SU-DHL-6 (cell line): ENCODE results near the gene CRYGN.

ENCODE experiments used
- H2AFZ ChIP-seq: fragments of 200-600 bp; sonication (generic); 2 replicates; pipeline ENCODE4 v1.6.1; 2014; ENCODE audit warnings: low read depth, mild to moderate bottlenecking, moderate library complexity, mixed read lengths, antibody characterized with exemption, low read length; ENCODE audit not compliant: severe bottlenecking
- H3F3A ChIP-seq: fragments of 200-600 bp; shearing (Covaris generic); 2 replicates; pipeline ENCODE4 v1.6.0; 2016; ENCODE audit warnings: antibody characterized with exemption, mild to moderate bottlenecking; ENCODE audit not compliant: insufficient read depth
- H3K27ac ChIP-seq: fragments of 200-600 bp; sonication (generic); 2 replicates; pipeline ENCODE4 v1.5.1; 2016; ENCODE audit warnings: low read depth, mild to moderate bottlenecking, low read length, moderate library complexity, mixed read lengths
- H3K27me3 ChIP-seq: fragments of 200-600 bp; sonication (generic), shearing (Covaris generic); 2 replicates; pipeline ENCODE4 v1.6.0; 2014; ENCODE audit warnings: mild to moderate bottlenecking, low read length
- H3K36me3 ChIP-seq: fragments of 200-600 bp; sonication (generic); 2 replicates; pipeline ENCODE4 v1.6.1; 2014; ENCODE audit warnings: mild to moderate bottlenecking, low read length, mixed read lengths
- H3K4me2 ChIP-seq: fragments of 300-600, 200-600 bp; shearing (Covaris generic), sonication (generic); 2 replicates; pipeline ENCODE4 v1.6.0; 2014; ENCODE audit warnings: low read length, low read depth, mild to moderate bottlenecking; ENCODE audit not compliant: poor library complexity, severe bottlenecking
- H3K4me3 ChIP-seq: fragments of 200-600 bp; sonication (generic); 2 replicates; pipeline ENCODE4 v1.5.1; 2014; ENCODE audit warnings: antibody characterized with exemption, low read length, mild to moderate bottlenecking, mixed read lengths; ENCODE audit not compliant: insufficient read depth, poor library complexity, severe bottlenecking
- H3K79me2 ChIP-seq: fragments of 200-600 bp; sonication (generic); 2 replicates; pipeline ENCODE4 v1.6.1; 2014; ENCODE audit warnings: mild to moderate bottlenecking, low read length, moderate library complexity; ENCODE audit not compliant: insufficient read depth
- H3K9ac ChIP-seq: fragments of 200-600 bp; sonication (generic); 2 replicates; pipeline ENCODE4 v1.7.0; 2014; ENCODE audit warnings: mild to moderate bottlenecking, low read length
- H3K9me2 ChIP-seq: fragments of 200-600 bp; sonication (generic); replicated peaks from 2 replicates; pipeline ENCODE4 v1.6.1; 2014; ENCODE audit warnings: low read length; ENCODE audit not compliant: insufficient read depth
- H3K9me3 ChIP-seq: fragments of 200-600 bp; sonication (generic); 2 replicates; pipeline ENCODE4 v1.6.1; 2014; ENCODE audit warnings: low read length, mixed read lengths; ENCODE audit not compliant: insufficient read depth
- H4K20me1 ChIP-seq: fragments of 200-600 bp; sonication (generic); 2 replicates; pipeline ENCODE4 v1.6.1; 2014; ENCODE audit warnings: low read depth, mild to moderate bottlenecking, antibody characterized with exemption, low read length, moderate library complexity, mixed read lengths
- CTCF ChIP-seq: fragments of 200-600 bp; sonication (generic); IDR thresholded peaks from one replicate; pipeline ENCODE4 v1.5.1; 2017; ENCODE audit warnings: antibody characterized with exemption, mild to moderate bottlenecking, low read length, moderate library complexity; ENCODE audit not compliant: insufficient read depth, poor library complexity, severe bottlenecking
- EZH2phosphoT487 ChIP-seq: fragments of 200-600 bp; sonication (generic), shearing (Covaris generic); conservative IDR thresholded peaks from 2 replicates; pipeline ENCODE4 v1.6.1; 2018; ENCODE audit warnings: mild to moderate bottlenecking, antibody characterized with exemption, low read length, moderate library complexity, mixed read lengths

Gene CRYGN

DNA sequence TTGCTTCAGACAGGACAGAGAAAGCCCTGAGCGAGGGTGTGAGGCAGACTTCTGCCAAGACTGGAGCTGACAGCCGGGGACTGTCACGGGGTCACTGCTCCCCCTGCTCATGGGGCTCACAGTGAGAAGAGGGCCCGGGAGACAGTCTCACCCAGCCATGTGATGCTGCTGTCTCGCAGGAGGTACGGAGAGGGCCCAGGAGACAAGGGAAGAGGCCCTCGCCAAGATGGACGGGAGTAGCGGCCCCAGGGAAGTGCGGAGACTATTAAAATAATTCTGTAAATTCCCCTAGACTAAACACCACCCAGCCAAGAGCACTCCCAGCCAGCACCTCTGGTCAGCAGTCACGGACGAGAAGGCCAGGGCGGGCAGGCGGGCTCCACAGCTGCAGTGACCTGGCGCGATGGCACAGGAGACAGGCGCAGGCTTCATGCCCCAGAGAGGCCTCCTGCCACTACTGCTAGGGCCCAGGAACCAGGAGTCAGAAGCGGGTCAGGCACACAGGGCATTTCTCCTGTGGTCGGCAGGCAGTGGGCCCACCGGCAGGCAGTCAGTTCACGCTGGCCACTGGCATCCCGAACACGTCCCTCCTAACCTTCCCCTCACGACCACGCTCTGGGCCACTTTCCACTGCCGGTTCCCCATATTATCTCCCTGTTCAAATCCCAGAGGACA is 54.2 kb downstream of the CRYGN start:
- Histone ChIP-seq H2AFZ (no peak overlapping the region), H3F3A (0 out of 2 replicates have a peak, but pooled peaks cover 3% of the 10 kb centered on the region), H3K4me2 (no peak overlapping the region), H3K9ac (no peak overlapping the region), H3K9me3 (no peaks in the 10 kb centered on the region), H4K20me1 (no peaks in the 10 kb centered on the region), H3K79me2 (no peaks in the 10 kb centered on the region), H3K36me3 (no peaks in the 10 kb centered on the region), H3K9me2 (no peaks in the 10 kb centered on the region), H3K27me3 (no peaks in the 10 kb centered on the region), H3K27ac (no peak overlapping the region), H3K4me3 (no peak overlapping the region)
- TF ChIP-seq CTCF (no peak), EZH2phosphoT487 (no peak)

- H3K4me2 ChIP-seq: no peak overlapping the region
- no peak overlapping the region for H3K9ac ChIP-seq
- H3K4me3 ChIP-seq: no peak overlapping the region
- no peaks in the 10 kb centered on the region for H3K79me2 ChIP-seq
- no peak overlapping the region for H3K27ac ChIP-seq
- no peaks in the 10 kb centered on the region for H3K9me2 ChIP-seq
- H3K27me3 ChIP-seq: no peaks in the 10 kb centered on the region
- H3F3A ChIP-seq: 0 out of 2 replicates have a peak, but pooled peaks cover 3% of the 10 kb centered on the region
- TF ChIP-seq EZH2phosphoT487 (no peak), CTCF (no peak)
- H3K9me3 ChIP-seq: no peaks in the 10 kb centered on the region
- H4K20me1 ChIP-seq: no peaks in the 10 kb centered on the region
- H3K36me3 ChIP-seq: no peaks in the 10 kb centered on the region
- H2AFZ ChIP-seq: no peak overlapping the region
Observed at GRCh38 chr7:151384776-151385625, 54.9 kb downstream of the CRYGN start.

- Histone ChIP-seq H3K4me3 (no peak overlapping the region), H3K9me3 (no peaks in the 10 kb centered on the region), H3K27ac (no peak overlapping the region), H3K27me3 (no peaks in the 10 kb centered on the region), H3K9me2 (no peaks in the 10 kb centered on the region), H4K20me1 (no peaks in the 10 kb centered on the region), H3K4me2 (no peak overlapping the region), H3K9ac (no peak overlapping the region), H3F3A (0 out of 2 replicates have a peak, but pooled peaks cover 3% of the 10 kb centered on the region), H3K36me3 (no peaks in the 10 kb centered on the region), H2AFZ (no peak overlapping the region), H3K79me2 (no peaks in the 10 kb centered on the region)
- TF ChIP-seq CTCF (no peak), EZH2phosphoT487 (no peak)
Observed at GRCh38 chr7:151384352-151384697, 55.6 kb downstream of the CRYGN start.
